ENCODE measurements around the gene XYLB. TPM values are rescaled to one million over a fixed set of nuclear protein-coding genes. Genes with fewer than 3 reads are reported as not detected.
"Not testable (repeated sequence)": the region's sequence is repeated elsewhere in the genome, so short reads cannot be mapped to it uniquely, and the experiment has no call there.

The XYLB gene
- polyA plus RNA-seq, 3 donors = 8.8 to 10.4 (median 8.8) TPM

- DNase-seq (ENCODE audit: low read depth in 3 of 3, low spot score in 2 of 3) = no peak
Observed at GRCh38 chr3:38386992-38387750, 40.6 kb downstream of the XYLB start.

DNA sequence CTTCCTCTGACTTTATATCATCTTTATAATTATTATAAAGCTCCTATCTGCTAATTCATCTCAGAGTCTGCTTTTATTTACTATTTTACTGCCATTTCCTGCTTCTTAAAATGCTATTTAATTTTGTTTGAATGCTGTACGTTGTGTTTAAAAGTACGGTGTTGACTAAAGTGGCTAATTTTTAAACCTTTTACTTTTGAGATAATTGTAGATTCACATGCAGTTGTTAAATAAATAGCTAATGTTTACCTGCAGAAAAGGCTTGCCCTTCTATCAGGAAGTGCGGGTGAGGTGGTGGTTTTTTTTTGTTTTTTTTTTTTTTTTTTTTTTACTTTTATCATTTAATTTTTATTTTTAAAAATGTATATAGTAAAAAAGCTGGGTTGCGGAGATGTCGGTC is 41.3 kb downstream of the XYLB start:
- DNase-seq (ENCODE audit: low read depth in 3 of 3, low spot score in 2 of 3) = no peak

- DNase-seq (ENCODE audit: low read depth in 3 of 3, low spot score in 2 of 3) = no peak
Observed at GRCh38 chr3:38392604-38393163, 46.1 kb downstream of the XYLB start.

- DNase-seq (ENCODE audit: low read depth in 3 of 3, low spot score in 2 of 3) = no peak
Observed at GRCh38 chr3:38396239-38396638, 49.7 kb downstream of the XYLB start.

GRCh38 chr3:38396861-38397260 is 50.3 kb downstream of the XYLB start:
- DNase-seq (ENCODE audit: low read depth in 3 of 3, low spot score in 2 of 3) = no peak

- peak; percentile 27 to 51 (median 29) for DNase-seq (ENCODE audit: low read depth in 3 of 3, low spot score in 2 of 3)
Observed at GRCh38 chr3:38397320-38397719, 50.7 kb downstream of the XYLB start.

GRCh38 chr3:38401246-38401962 is 54.8 kb downstream of the XYLB start:
- DNase-seq (ENCODE audit: low read depth in 3 of 3, low spot score in 2 of 3) = no peak

- no peak for DNase-seq (ENCODE audit: low read depth in 3 of 3, low spot score in 2 of 3)
Observed at GRCh38 chr3:38404286-38404685, 57.7 kb downstream of the XYLB start.

DNA sequence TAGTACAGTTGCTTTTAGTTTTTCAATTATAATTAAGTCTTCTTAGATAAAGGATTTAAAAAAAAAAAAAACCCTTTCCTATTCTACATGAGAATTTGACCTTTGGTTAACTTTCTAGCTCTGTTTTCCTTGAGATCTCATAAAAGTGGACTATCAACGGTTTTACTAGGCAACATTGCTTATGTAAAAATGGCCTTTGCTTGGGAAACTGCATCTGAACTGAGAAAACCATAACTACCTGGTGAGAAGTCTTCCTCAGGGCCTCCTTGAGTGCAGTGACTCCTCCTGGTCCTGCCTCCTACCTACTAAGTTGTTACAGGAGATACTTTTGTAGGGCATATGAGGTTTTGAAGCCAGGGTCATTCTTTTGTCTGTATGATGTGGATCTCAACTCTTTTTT is 65.0 kb downstream of the XYLB start:
- DNase-seq (ENCODE audit: low read depth in 3 of 3, low spot score in 2 of 3) = no peak

DNA sequence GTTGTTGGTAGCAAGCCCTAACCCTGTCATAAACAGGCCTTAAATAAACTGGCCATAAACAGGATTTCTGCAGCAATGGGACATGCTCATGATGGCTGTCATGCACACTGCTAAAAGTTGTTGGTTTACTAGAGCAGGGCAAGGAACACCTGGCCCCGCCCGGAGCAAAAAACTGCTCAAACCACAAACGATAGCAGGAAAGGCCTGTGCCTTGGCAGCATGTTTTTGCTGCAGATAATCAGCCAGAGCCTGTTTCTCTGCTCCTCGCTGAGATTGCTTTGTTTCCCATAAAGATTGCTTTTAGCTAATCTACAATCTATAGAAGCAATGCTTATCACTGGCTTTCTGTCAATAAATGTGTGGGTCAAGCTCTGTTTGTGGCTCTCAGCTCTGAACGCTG is 74.2 kb downstream of the XYLB start:
- DNase-seq (ENCODE audit: low read depth in 3 of 3, low spot score in 2 of 3) = not testable (repeated sequence)

DNA sequence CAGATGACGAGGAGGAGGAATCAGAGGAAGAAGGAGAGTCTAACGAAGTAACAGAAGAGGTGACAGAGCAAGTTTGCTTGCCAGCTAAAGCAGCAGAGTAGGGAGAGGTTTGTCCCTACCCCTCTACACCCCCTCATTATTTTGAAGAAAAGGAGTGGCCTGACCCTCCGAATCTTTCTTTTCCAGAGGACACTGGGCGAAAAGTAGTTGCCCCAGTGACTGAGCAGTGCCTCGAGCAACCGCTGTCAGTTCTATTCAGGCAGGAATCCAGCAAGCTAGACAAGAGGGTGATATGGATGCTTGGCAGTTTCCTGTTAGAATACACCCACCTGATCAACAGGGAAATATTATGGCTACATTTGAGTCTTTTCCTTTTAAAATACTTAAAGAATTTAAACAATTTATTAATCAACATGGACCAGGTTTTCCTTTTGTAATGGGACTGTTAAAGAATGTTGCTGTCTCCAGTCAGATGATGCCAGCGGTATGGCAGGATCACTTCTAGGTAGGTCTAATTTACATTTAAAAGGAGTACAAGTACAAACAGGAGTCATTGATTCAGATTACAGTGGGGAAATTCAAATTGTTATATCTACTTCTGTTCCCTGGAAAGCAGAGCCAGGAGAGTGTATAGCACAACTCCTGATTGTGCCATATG is 75.2 kb downstream of the XYLB start:
- no peak for DNase-seq (ENCODE audit: low read depth in 3 of 3, low spot score in 2 of 3)

- DNase-seq (ENCODE audit: low read depth in 3 of 3, low spot score in 2 of 3) = not testable (repeated sequence)
Observed at GRCh38 chr3:38426798-38427426, 80.3 kb downstream of the XYLB start.

GRCh38 chr3:38432871-38433658 is 86.5 kb downstream of the XYLB start:
- DNase-seq (ENCODE audit: low read depth in 3 of 3, low spot score in 2 of 3) = not testable (repeated sequence)

DNA sequence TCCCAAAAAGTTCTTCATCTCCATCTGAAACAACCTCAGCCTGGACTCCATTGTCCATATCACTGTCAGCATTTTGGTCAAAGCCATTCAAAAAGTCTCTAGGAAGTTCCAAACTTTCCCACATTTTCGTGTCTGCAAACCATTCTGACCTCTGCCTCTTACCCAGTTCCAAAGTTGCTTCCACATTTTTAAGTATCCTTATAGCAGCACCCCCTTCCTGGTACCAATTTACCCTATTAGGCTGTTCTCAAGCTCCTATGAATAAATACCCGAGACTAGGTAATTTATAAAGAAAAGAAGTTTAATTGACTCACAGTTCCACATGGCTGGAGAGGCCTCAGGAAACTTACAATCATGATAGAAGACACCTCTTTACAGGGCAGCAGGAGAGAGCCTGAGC is 87.1 kb downstream of the XYLB start:
- DNase-seq (ENCODE audit: low read depth in 3 of 3, low spot score in 2 of 3) = not testable (repeated sequence)

- DNase-seq (ENCODE audit: low read depth in 3 of 3, low spot score in 2 of 3) = not testable (repeated sequence)
Observed at GRCh38 chr3:38438436-38439069, 92.0 kb downstream of the XYLB start.

- not testable (repeated sequence) for DNase-seq (ENCODE audit: low read depth in 3 of 3, low spot score in 2 of 3)
Observed at GRCh38 chr3:38443205-38443604, 96.6 kb downstream of the XYLB start.

GRCh38 chr3:38446085-38446686 is 99.6 kb downstream of the XYLB start:
- no peak for DNase-seq (ENCODE audit: low read depth in 3 of 3, low spot score in 2 of 3)

DNA sequence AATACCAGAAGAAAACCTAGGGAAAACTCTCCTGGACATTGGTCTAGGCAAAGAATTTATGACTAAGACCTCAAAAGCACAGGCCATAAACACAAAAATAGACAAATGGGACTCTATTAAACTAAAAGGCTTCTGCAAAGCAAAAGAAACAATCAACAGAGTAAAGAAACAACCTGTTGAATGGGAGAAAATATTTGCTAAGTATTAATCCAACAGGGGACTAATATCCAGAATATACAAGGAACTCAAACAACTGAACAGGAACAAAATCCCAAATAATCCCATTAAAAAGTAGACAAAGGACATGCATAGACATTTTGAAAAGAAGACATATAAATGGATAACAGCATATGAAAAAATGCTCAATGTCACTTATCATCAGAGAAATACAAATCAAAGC is 100.2 kb downstream of the XYLB start:
- no peak for DNase-seq (ENCODE audit: low read depth in 3 of 3, low spot score in 2 of 3)

GRCh38 chr3:38450853-38451252 is 104.3 kb downstream of the XYLB start:
- no peak for DNase-seq (ENCODE audit: low read depth in 3 of 3, low spot score in 2 of 3)

Data from right renal cortex interstitium (tissue), 3 donors.